Measurements from ENCODE around the gene TRAM2. TPM values are rescaled to one million over a fixed set of nuclear protein-coding genes. Genes with fewer than 3 reads are reported as not detected.
A peak's percentile ranks its signal among the peaks of the same experiment; 100 is the strongest.

The TRAM2 gene
- total RNA-seq, 1 experiment from 2014 or later: 17.7 TPM

DNA sequence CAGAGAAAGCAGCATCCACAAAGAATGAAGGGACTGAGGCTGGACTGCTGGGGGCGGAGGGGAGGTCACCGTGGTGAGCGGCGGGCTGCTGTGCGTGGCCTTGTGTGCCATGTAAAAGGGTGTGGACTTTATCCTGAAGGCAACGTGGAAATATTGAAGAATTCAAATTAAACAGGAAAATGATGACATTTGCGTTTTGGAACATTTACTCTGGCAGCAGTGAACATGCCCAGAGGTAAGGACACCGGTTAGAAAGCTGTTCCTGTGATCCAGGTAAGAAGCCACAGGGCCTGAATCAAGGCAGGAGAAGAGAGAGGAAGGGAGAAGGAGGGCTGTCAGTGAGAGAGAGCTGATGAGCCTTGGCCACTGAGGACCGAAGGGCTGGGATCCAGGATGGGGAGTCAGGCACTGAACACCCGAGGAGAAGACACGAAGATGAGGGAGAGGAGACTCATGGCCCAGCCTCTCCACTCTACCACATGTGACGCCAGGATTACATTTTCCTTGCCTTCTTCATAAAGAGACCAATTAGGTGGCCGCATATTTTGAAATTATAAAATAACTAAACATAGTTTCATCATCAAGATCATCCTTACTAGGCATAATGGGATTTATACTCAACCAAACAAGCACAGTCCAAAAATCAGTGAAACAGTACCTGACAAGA is 58.4 kb downstream of the TRAM2 start:
- H3F3A ChIP-seq (ENCODE audit: low read length, unreplicated experiment): no peaks in the 10 kb centered on the region
- H3K36me3 ChIP-seq (ENCODE audit: low read depth, low read length): peaks cover 8% of the 10 kb centered on the region; the same call in 1 of the 2 replicates
- intact Hi-C loops (cut with micrococcal nuclease): loop anchor here (5.0 kb wide), 1 partner anchor 96 kb away; the partner anchor contains the start of gene EFHC1
- no peak overlapping the region for H2AFZ ChIP-seq (ENCODE audit: low read length)
- ATAC-seq: no peak
- H3K4me3 ChIP-seq (ENCODE audit: low read length): no peak overlapping the region
- BruUV-seq (replicated peaks): no TSS peak
- peaks cover 46% of the 10 kb centered on the region for H3K4me1 ChIP-seq (ENCODE audit: insufficient read depth, low read length)
- ChIA-PET POLR2A (ENCODE audit: unreplicated experiment) (interaction anchor here (0.6 kb wide), 1 partner anchor 108 kb away, joined by 3 read pairs; no protein-coding TSS in a partner anchor), CTCF (no interaction called here)
- no peaks in the 10 kb centered on the region for H3K9me3 ChIP-seq (ENCODE audit: low read length)
- H3K9me2 ChIP-seq (replicated peaks; ENCODE audit: low read length): no peaks in the 10 kb centered on the region
- no peak overlapping the region for H3K9ac ChIP-seq (ENCODE audit: low read length)
- no peaks in the 10 kb centered on the region for H3K27me3 ChIP-seq (ENCODE audit: low read length)
- no peak for TF ChIP-seq EZH2phosphoT487 (IDR thresholded peaks at IDR 0.05; ENCODE audit: borderline replicate concordance, low read length)
- no peak for TF ChIP-seq EZH2 (IDR thresholded peaks at IDR 0.05; ENCODE audit: low read length, unreplicated experiment)
- TF ChIP-seq CTCF (conservative IDR thresholded peaks at IDR 0.05; ENCODE audit: low read depth, low read length): no peak
- peaks cover 18% of the 10 kb centered on the region for H3K79me2 ChIP-seq (ENCODE audit: low read length)
- H3K4me2 ChIP-seq (ENCODE audit: low read length): peak overlapping the region; percentile 69
- DNase-seq: no peak
- no peaks in the 10 kb centered on the region for H4K20me1 ChIP-seq (ENCODE audit: low read length)
- peak overlapping the region; percentile 64 for H3K27ac ChIP-seq (ENCODE audit: low read length)

- Histone ChIP-seq H3F3A (ENCODE audit: low read length, unreplicated experiment) (no peaks in the 10 kb centered on the region), H3K9me2 (replicated peaks; ENCODE audit: low read length) (no peaks in the 10 kb centered on the region), H3K27ac (ENCODE audit: low read length) (peak overlapping the region; percentile 64), H3K9ac (ENCODE audit: low read length) (no peak overlapping the region), H3K79me2 (ENCODE audit: low read length) (peaks cover 18% of the 10 kb centered on the region), H3K4me3 (ENCODE audit: low read length) (peak overlapping the region; percentile 9; the same call in 1 of the 2 replicates), H2AFZ (ENCODE audit: low read length) (0 out of 2 replicates have a peak overlapping the region, but pooled peaks have one; percentile 16), H3K4me2 (ENCODE audit: low read length) (peak overlapping the region; percentile 69), H3K4me1 (ENCODE audit: insufficient read depth, low read length) (peaks cover 42% of the 10 kb centered on the region), H3K9me3 (ENCODE audit: low read length) (no peaks in the 10 kb centered on the region), H4K20me1 (ENCODE audit: low read length) (no peaks in the 10 kb centered on the region), H3K36me3 (ENCODE audit: low read depth, low read length) (peaks cover 8% of the 10 kb centered on the region; the same call in 1 of the 2 replicates), H3K27me3 (ENCODE audit: low read length) (no peaks in the 10 kb centered on the region)
- ChIA-PET POLR2A (ENCODE audit: unreplicated experiment) (interaction anchor here (0.6 kb wide), 1 partner anchor 108 kb away, joined by 3 read pairs; no protein-coding TSS in a partner anchor), CTCF (interaction anchor here (0.5 to 0.6 kb wide), 2 partner anchors 59 to 110 kb away, joined by 3 to 11 read pairs; partner anchors contain the start of gene TRAM2)
- intact Hi-C loops (cut with micrococcal nuclease): loop anchor here (5.0 kb wide), 1 partner anchor 95 kb away; the partner anchor contains the start of gene EFHC1
- no peak for TF ChIP-seq EZH2 (IDR thresholded peaks at IDR 0.05; ENCODE audit: low read length, unreplicated experiment)
- no peak for TF ChIP-seq CTCF (conservative IDR thresholded peaks at IDR 0.05; ENCODE audit: low read depth, low read length)
- no peak for TF ChIP-seq EZH2phosphoT487 (IDR thresholded peaks at IDR 0.05; ENCODE audit: borderline replicate concordance, low read length)
- BruUV-seq (replicated peaks): no TSS peak
- DNase-seq (peak; percentile 92), ATAC-seq (peak; percentile 90)
These were observed 59.2 kb downstream of the TRAM2 start for GRCh38 chr6:52517502-52518278.

All from PC-3 (cell line).